ENCODE results near the gene GNAI2. TPM values are rescaled to one million over a fixed set of nuclear protein-coding genes. Genes with fewer than 3 reads are reported as not detected.

GNAI2 gene
- 100 to 1,000 TPM in 1 of 4 donors, 10 to 100 TPM in 3; 69.6 to 322 (median 74.8) TPM for total RNA-seq

- intact Hi-C loops (cut with DNase I; ENCODE audit: low total_unique reads), result no loop called here
- peak; percentile 99 for DNase-seq
- peak within 1 kb of the TSS; percentile 54 to 84 (median 76) for H3K4me3 ChIP-seq
- H3K4me1 ChIP-seq, result peaks cover 14 to 47% (median 41%) of the 10 kb centered on the region in 4 donors
- WGBS, 2 donors (ENCODE audit: low coverage in 1 of 2), result 1% methylated on average over 55 of the region's 75 CpGs; no CpG with 5 or more reads in 1 of the 2 donors
- H3K27me3 ChIP-seq, result no peaks in the 10 kb centered on the region
- no peaks in the 10 kb centered on the region for H3K36me3 ChIP-seq
- no peaks in the 10 kb centered on the region for H3K9me3 ChIP-seq
- in situ Hi-C loops (cut with MboI; ENCODE audit: low pct_ligation_motif_present in 1 of 4, low pct_unique_long_range_greater_than_20kb in 1 of 4, low sequenced_read_pairs in 3 of 4), result no loop called here
- no peak for TF ChIP-seq EP300 (IDR thresholded peaks at IDR 0.05; ENCODE audit: low read depth)
- TF ChIP-seq CTCF (IDR thresholded peaks at IDR 0.05), result no peak
- peak; percentile 77 for TF ChIP-seq POLR2A (IDR thresholded peaks at IDR 0.05)
- TF ChIP-seq POLR2AphosphoS5 (IDR thresholded peaks at IDR 0.05), result peak; percentile 96 to 98 (median 98)
- peak within 1 kb of the TSS; percentile 90 to 92 (median 91) for H3K27ac ChIP-seq
These were observed at the start of gene GNAI2 for GRCh38 chr3:50235716-50236483. TSS of gene GNAI2 (plus strand) at chr3:50236204. CDS start at chr3:50236336, 132 bp downstream.

GRCh38 chr3:50187750-50188149 lies 48.3 kb upstream of the GNAI2 start:
- no peaks in the 10 kb centered on the region for H3K36me3 ChIP-seq
- intact Hi-C loops (cut with DNase I; ENCODE audit: low total_unique reads) (loop anchor here (2.0 kb wide), 1 partner anchor 65 kb away; no protein-coding TSS in a partner anchor), in situ Hi-C loops (cut with MboI; ENCODE audit: low pct_ligation_motif_present in 1 of 4, low pct_unique_long_range_greater_than_20kb in 1 of 4, low sequenced_read_pairs in 3 of 4) (loop anchor here in 1 of 4 donors (10.0 kb wide), 1 partner anchor 63 kb away; no protein-coding TSS in a partner anchor)
- H3K27ac ChIP-seq, result no peak overlapping the region
- peaks cover 0 to 2% (median under 1%) of the 10 kb centered on the region in 4 donors for H3K4me1 ChIP-seq
- no peaks in the 10 kb centered on the region for H3K9me3 ChIP-seq
- no peak for DNase-seq
- peaks cover under 1% of the 10 kb centered on the region for H3K27me3 ChIP-seq
- TF ChIP-seq EP300 (IDR thresholded peaks at IDR 0.05; ENCODE audit: low read depth) (no peak), POLR2AphosphoS5 (IDR thresholded peaks at IDR 0.05) (no peak), POLR2A (IDR thresholded peaks at IDR 0.05) (no peak), CTCF (IDR thresholded peaks at IDR 0.05) (no peak)
- no peak overlapping the region for H3K4me3 ChIP-seq
- WGBS, 2 donors (ENCODE audit: low coverage in 1 of 2), result 89% methylated on average over 19 of the region's 19 CpGs; no CpG with 5 or more reads in 1 of the 2 donors

- in situ Hi-C loops (cut with MboI; ENCODE audit: low pct_ligation_motif_present in 1 of 4, low pct_unique_long_range_greater_than_20kb in 1 of 4, low sequenced_read_pairs in 3 of 4) (loop anchor here in 1 of 4 donors (10.0 kb wide), 1 partner anchor 64 kb away; no protein-coding TSS in a partner anchor), intact Hi-C loops (cut with DNase I; ENCODE audit: low total_unique reads) (loop anchor here (2.0 kb wide), 1 partner anchor 66 kb away; no protein-coding TSS in a partner anchor)
- Histone ChIP-seq H3K27me3 (peaks cover 16% of the 10 kb centered on the region), H3K4me1 (peaks cover 0 to 14% (median 7%) of the 10 kb centered on the region in 4 donors), H3K4me3 (no peak overlapping the region), H3K36me3 (no peaks in the 10 kb centered on the region), H3K27ac (no peak overlapping the region), H3K9me3 (no peaks in the 10 kb centered on the region)
- 5% methylated on average over 5 of the region's 5 CpGs; no CpG with 5 or more reads in 1 of the 2 donors for WGBS, 2 donors (ENCODE audit: low coverage in 1 of 2)
- DNase-seq, result peak; percentile 75
- TF ChIP-seq EP300 (IDR thresholded peaks at IDR 0.05; ENCODE audit: low read depth) (no peak), CTCF (IDR thresholded peaks at IDR 0.05) (peak; percentile 64 to 82 (median 72))
These were observed 46.7 kb upstream of the GNAI2 start for GRCh38 chr3:50189274-50189673.

GRCh38 chr3:50189989-50190388 lies 46.0 kb upstream of the GNAI2 start:
- in situ Hi-C loops (cut with MboI; ENCODE audit: low pct_ligation_motif_present in 1 of 4, low pct_unique_long_range_greater_than_20kb in 1 of 4, low sequenced_read_pairs in 3 of 4), result loop anchor here in 3 of 4 donors (5.0 to 10.0 kb wide), 3 partner anchors 37 to 82 kb away; no protein-coding TSS in a partner anchor
- TF ChIP-seq EP300 (IDR thresholded peaks at IDR 0.05; ENCODE audit: low read depth) (no peak), POLR2A (IDR thresholded peaks at IDR 0.05) (no peak), POLR2AphosphoS5 (IDR thresholded peaks at IDR 0.05) (no peak), CTCF (IDR thresholded peaks at IDR 0.05) (no peak)

More at GRCh38 chr3:50189989-50190388, 46.0 kb upstream of the GNAI2 start:
- Histone ChIP-seq H3K4me3 (no peak overlapping the region), H3K4me1 (peaks cover 0 to 20% (median 14%) of the 10 kb centered on the region in 4 donors), H3K36me3 (no peaks in the 10 kb centered on the region), H3K27ac (no peak overlapping the region), H3K9me3 (no peaks in the 10 kb centered on the region), H3K27me3 (peaks cover 23% of the 10 kb centered on the region)
- no peak for DNase-seq
- intact Hi-C loops (cut with DNase I; ENCODE audit: low total_unique reads), result loop anchor here (2.0 to 5.0 kb wide), 2 partner anchors 67 to 82 kb away; no protein-coding TSS in a partner anchor
- WGBS, 2 donors (ENCODE audit: low coverage in 1 of 2), result 69% methylated on average over 7 of the region's 7 CpGs; no CpG with 5 or more reads in 1 of the 2 donors

Data from transverse colon (tissue), 4 donors.